Hepatocyte (in vitro differentiated cells): ENCODE data around the gene NUP85. TPM values are rescaled to one million over a fixed set of nuclear protein-coding genes. Genes with fewer than 3 reads are reported as not detected.
"Not testable (repeated sequence)": the region's sequence is repeated elsewhere in the genome, so short reads cannot be mapped to it uniquely, and the experiment has no call there.

Experiments used
- DNase-seq: peaks from one replicate; pipeline ENCODE4 v3.0.0-alpha.2; 2016; ENCODE audit warnings: low spot score
- H2AFZ ChIP-seq: fragments of 200-600 bp; sonication (generic); 2 replicates; pipeline ENCODE4 v1.6.0; 2016; ENCODE audit warnings: antibody characterized with exemption, mild to moderate bottlenecking
- H3K27ac ChIP-seq: fragments of 200-600 bp; sonication (generic); 2 replicates; pipeline ENCODE4 v1.5.1; 2016; ENCODE audit warnings: mild to moderate bottlenecking
- H3K27me3 ChIP-seq: fragments of 200-600 bp; sonication (generic); 2 replicates; pipeline ENCODE4 v1.6.1; 2016
- H3K36me3 ChIP-seq: fragments of 200-600 bp; sonication (generic); replicated peaks from 2 replicates; pipeline ENCODE4 v1.5.1; 2016; ENCODE audit warnings: low read depth; ENCODE audit not compliant: insufficient read depth
- H3K4me1 ChIP-seq: fragments of 200-600 bp; sonication (generic); 2 replicates; pipeline ENCODE4 v1.5.1; 2016; ENCODE audit warnings: mild to moderate bottlenecking, moderate library complexity; ENCODE audit not compliant: insufficient read depth
- H3K4me2 ChIP-seq: fragments of 200-600 bp; sonication (generic); 2 replicates; pipeline ENCODE4 v1.6.0; 2016
- H3K4me3 ChIP-seq: fragments of 200-600 bp; sonication (generic); 2 replicates; pipeline ENCODE4 v1.5.1; 2016; ENCODE audit warnings: mild to moderate bottlenecking
- H3K79me2 ChIP-seq: fragments of 200-600 bp; sonication (generic); 2 replicates; pipeline ENCODE4 v1.6.0; 2017; ENCODE audit warnings: mild to moderate bottlenecking
- H3K9me2 ChIP-seq: fragments of 200-600 bp; sonication (generic); replicated peaks from 2 replicates; pipeline ENCODE4 v1.6.0; 2017; ENCODE audit warnings: mild to moderate bottlenecking; ENCODE audit not compliant: insufficient read depth
- H3K9me3 ChIP-seq: fragments of 200-600 bp; sonication (generic); 2 replicates; pipeline ENCODE4 v1.5.1; 2016; ENCODE audit warnings: low read depth, mild to moderate bottlenecking
- H4K20me1 ChIP-seq: fragments of 200-600 bp; sonication (generic); 2 replicates; pipeline ENCODE4 v1.6.0; 2016; ENCODE audit warnings: mild to moderate bottlenecking; ENCODE audit not compliant: insufficient read depth, poor library complexity, severe bottlenecking
- EZH2 ChIP-seq: fragments of 200-600 bp; sonication (generic); IDR thresholded peaks from 2 replicates; pipeline ENCODE4 v1.6.1; 2016; ENCODE audit warnings: antibody characterized with exemption, mild to moderate bottlenecking, borderline replicate concordance
- EZH2phosphoT487 ChIP-seq: fragments of 200-600 bp; sonication (generic); IDR thresholded peaks from one replicate; pipeline ENCODE4 v1.6.1; 2018; ENCODE audit warnings: antibody characterized with exemption, mild to moderate bottlenecking, low read depth, moderate library complexity; ENCODE audit not compliant: unreplicated experiment, severe bottlenecking
- WGBS: methylation state at CpG from one replicate; pipeline ENCODE4 v1.1.6; 2016; ENCODE audit warnings: low lambda C conversion rate; ENCODE audit errors: missing lambda C conversion rate; 5-methylcytosine and 5-hydroxymethylcytosine counted together
- polyA plus RNA-seq: library from polyadenylated mRNA; unstranded; fragments of >200 nt; fragmentation: Nextera tagmentation; extraction: Ambion mirVana; gene quantifications from 2 replicates; pipeline ENCODE4 v1.2.1, GENCODE V29; 2016
- total RNA-seq: library from RNA; depleted of rRNA; stranded (reverse); fragments of >200 nt; gene quantifications from 2 replicates; pipeline ENCODE4 v1.2.3, GENCODE V29; 2014
- TF ChIP-seq, protein P1 (sequence below): fragments of 200-600 bp; sonication (generic); IDR thresholded peaks from 2 replicates; pipeline ENCODE4 v1.5.1; 2016; ENCODE audit warnings: antibody characterized with exemption, mild to moderate bottlenecking; ENCODE audit not compliant: poor library complexity

Gene NUP85
- total and polyA plus RNA-seq, 2 experiments from 2014 or later = 28.6 to 45.5 TPM

DNA sequence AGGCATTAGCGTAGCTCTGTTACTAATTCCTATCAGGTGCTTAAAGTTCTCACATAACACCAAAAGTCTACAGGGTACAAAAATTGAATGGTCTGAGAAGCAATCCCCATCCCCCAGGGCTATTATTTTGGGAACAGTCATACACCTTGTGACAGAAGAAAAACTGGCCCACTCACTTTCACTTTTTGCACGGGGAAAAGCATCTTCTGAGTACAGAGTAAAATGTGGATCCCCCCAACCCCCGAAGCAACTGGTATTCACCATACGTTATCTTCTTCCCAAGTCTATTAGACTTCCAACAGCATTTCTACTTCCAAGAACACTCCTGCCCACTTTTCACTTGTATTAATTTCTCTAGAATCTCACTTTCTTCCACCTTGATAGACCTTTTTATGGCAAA lies 44.1 kb downstream of the NUP85 start:
- H3K9me2 ChIP-seq = no peaks in the 10 kb centered on the region
- no peak overlapping the region for H3K27ac ChIP-seq
- no peak for DNase-seq
- 82% methylated on average over 4 of the region's 4 CpGs for WGBS
- H3K4me2 ChIP-seq = peak overlapping the region; percentile 49
- peaks cover 19% of the 10 kb centered on the region for H4K20me1 ChIP-seq
- H3K4me3 ChIP-seq = no peak overlapping the region
- H3K9me3 ChIP-seq = no peaks in the 10 kb centered on the region
- no peaks in the 10 kb centered on the region for H3K4me1 ChIP-seq
- no peak overlapping the region for H2AFZ ChIP-seq
- H3K36me3 ChIP-seq = no peaks in the 10 kb centered on the region
- no peak for TF ChIP-seq EZH2
- TF ChIP-seq, protein P1, sequence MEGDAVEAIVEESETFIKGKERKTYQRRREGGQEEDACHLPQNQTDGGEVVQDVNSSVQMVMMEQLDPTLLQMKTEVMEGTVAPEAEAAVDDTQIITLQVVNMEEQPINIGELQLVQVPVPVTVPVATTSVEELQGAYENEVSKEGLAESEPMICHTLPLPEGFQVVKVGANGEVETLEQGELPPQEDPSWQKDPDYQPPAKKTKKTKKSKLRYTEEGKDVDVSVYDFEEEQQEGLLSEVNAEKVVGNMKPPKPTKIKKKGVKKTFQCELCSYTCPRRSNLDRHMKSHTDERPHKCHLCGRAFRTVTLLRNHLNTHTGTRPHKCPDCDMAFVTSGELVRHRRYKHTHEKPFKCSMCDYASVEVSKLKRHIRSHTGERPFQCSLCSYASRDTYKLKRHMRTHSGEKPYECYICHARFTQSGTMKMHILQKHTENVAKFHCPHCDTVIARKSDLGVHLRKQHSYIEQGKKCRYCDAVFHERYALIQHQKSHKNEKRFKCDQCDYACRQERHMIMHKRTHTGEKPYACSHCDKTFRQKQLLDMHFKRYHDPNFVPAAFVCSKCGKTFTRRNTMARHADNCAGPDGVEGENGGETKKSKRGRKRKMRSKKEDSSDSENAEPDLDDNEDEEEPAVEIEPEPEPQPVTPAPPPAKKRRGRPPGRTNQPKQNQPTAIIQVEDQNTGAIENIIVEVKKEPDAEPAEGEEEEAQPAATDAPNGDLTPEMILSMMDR = no peak
- no peak for TF ChIP-seq EZH2phosphoT487
- peaks cover 54% of the 10 kb centered on the region for H3K79me2 ChIP-seq
- H3K27me3 ChIP-seq = no peaks in the 10 kb centered on the region

DNA sequence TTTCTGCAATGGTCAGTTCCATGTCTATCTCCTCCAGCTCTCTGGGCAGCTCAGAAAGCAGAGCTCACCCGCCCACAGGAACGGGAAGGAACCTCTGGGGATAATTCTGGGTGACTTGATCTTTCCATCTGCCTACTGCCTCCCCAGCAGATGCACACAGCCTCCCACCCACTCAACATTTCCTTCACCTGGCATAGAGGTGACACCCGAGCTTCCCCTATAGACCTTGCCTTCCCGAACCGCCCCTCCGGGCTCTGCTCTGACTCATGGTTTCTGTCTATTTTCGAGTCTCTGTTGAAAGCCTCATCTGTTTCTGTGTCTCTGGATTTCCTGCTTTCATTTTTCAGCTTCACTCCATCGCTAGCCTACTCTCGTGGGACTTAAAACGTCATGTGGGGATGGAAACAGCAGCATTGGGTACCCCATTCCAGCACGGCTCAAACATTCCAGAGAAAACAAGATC lies 44.6 kb downstream of the NUP85 start:
- H3K79me2 ChIP-seq = peaks cover 55% of the 10 kb centered on the region
- no peak overlapping the region for H3K4me3 ChIP-seq
- H3K27ac ChIP-seq = no peak overlapping the region
- no peak for DNase-seq
- H3K36me3 ChIP-seq = no peaks in the 10 kb centered on the region
- H3K9me2 ChIP-seq = no peaks in the 10 kb centered on the region
- H3K9me3 ChIP-seq = no peaks in the 10 kb centered on the region
- no peaks in the 10 kb centered on the region for H3K4me1 ChIP-seq
- WGBS = 69% methylated on average over 11 of the region's 11 CpGs
- peaks cover 19% of the 10 kb centered on the region for H4K20me1 ChIP-seq
- H3K27me3 ChIP-seq = no peaks in the 10 kb centered on the region
- H2AFZ ChIP-seq = no peak overlapping the region
- TF ChIP-seq, protein P1 = no peak
- TF ChIP-seq EZH2 (no peak), EZH2phosphoT487 (no peak)
- H3K4me2 ChIP-seq = peak overlapping the region; percentile 49

DNA sequence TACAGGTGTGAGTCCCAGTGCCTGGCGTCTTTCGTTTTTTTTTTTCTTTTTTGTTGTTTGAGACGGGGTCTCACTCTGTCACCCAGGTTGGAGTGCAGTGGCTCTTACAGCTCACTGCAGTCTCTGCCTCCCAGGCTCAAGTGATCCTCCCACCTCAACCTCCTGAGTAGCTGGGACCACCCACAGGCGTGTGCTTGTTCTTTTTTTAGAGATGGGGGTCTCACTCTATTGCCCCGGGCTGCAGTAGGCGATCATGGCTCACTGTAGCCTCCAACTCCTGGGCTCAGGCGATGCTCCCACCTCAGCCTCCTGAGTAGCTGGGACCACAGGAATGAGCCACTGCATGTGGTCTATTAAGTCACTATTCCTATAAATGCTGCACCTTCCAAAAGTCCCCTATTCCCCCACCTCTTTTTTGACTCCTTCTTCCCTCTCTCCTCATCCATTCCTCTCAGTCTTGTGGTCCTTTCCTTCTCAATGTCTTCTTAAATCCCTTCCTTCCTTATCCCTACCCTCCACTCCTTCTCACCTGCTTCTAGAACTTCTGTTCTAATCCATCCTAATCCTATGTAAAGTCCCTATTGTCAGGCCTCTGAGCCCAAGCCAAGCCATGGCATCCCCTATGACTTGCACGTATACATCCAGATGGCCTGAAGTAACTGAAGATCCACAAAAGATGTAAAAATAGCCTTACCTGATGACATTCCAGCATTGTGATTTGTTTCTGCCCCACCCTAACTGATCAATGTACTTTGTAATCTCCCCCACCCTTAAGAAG lies 46.7 kb downstream of the NUP85 start:
- no peak for DNase-seq
- Histone ChIP-seq H2AFZ (no peak overlapping the region), H3K36me3 (no peaks in the 10 kb centered on the region), H3K4me3 (no peak overlapping the region), H3K4me1 (no peaks in the 10 kb centered on the region), H3K9me2 (no peaks in the 10 kb centered on the region), H3K9me3 (no peaks in the 10 kb centered on the region), H3K27ac (no peak overlapping the region), H3K27me3 (no peaks in the 10 kb centered on the region), H4K20me1 (peaks cover 19% of the 10 kb centered on the region), H3K79me2 (peaks cover 64% of the 10 kb centered on the region), H3K4me2 (no peak overlapping the region)
- WGBS = 93% methylated on average over 8 of the region's 8 CpGs
- TF ChIP-seq EZH2phosphoT487 = no peak
- TF ChIP-seq, protein P1 = no peak
- TF ChIP-seq EZH2 = no peak

DNA sequence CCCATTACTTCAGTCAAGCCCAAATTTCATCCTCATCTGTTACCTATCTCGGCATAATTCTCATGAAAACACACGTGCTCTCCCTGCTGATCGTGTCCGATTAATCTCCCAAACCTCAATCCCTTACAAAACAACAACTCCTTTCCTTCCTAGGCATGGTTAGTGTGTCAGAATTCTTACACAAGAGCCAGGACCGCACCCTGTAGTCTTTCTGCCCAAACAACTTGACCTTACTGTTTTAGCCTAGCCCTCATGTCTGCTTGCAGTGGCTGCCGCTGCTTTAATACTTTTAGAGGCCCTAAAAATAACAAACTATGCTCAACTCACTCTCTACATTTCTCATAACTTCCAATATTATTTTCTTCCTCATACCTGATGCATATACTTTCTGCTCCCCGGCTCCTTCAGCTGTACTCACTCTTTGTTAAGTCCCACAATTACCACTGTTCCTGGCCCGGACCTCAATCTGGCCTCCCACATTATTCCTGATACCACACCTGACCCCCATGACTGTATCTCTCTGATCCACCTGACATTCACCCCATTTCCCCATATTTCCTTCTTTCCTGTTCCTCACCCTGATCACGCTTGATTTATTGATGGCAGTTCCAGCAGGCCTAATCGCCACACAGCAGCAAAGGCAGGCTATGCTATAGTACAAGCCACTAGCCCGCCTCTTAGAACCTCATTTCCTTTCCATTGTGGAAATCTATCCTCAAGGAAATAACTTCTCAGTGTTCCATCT lies 50.6 kb downstream of the NUP85 start:
- WGBS = 92% methylated on average over 11 of the region's 11 CpGs
- not testable (repeated sequence) for H3K27me3 ChIP-seq, H3K4me2 ChIP-seq, H3K9me2 ChIP-seq, H3K36me3 ChIP-seq, H3K9me3 ChIP-seq, H2AFZ ChIP-seq, DNase-seq, H3K4me1 ChIP-seq, H3K27ac ChIP-seq, H3K4me3 ChIP-seq
- H3K79me2 ChIP-seq = peaks cover 70% of the 10 kb centered on the region
- peaks cover 14% of the 10 kb centered on the region for H4K20me1 ChIP-seq

DNA sequence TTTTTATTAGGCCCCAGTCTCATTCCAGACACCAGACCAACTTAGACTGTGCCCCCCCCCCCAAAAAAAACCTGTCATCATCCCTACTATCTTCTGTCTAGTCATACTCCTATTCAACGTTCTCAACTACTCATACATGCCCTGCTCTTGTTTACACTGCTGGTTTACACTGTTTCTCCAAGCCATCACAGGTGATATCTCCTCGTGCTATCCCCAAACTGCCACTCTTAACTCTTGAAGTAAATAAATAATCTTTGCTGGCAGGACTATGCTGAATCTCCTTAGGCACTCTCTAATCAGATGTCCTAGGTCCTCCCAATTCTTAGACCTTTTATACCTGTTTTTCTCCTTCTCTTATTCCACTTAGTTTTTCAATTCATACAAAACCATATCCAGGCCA lies 51.7 kb downstream of the NUP85 start:
- H3K4me2 ChIP-seq, H3K4me1 ChIP-seq, DNase-seq, H3K9me3 ChIP-seq, H3K27me3 ChIP-seq, H3K36me3 ChIP-seq, H3K9me2 ChIP-seq, H3K4me3 ChIP-seq, H2AFZ ChIP-seq, H3K27ac ChIP-seq: not testable (repeated sequence)
- WGBS = 51% methylated on average over 2 of the region's 2 CpGs
- Histone ChIP-seq H4K20me1 (peaks cover 11% of the 10 kb centered on the region), H3K79me2 (peaks cover 64% of the 10 kb centered on the region)
